ENCODE measurements around the gene TCOF1. TPM values are rescaled to one million over a fixed set of nuclear protein-coding genes. Genes with fewer than 3 reads are reported as not detected.
A peak's percentile ranks its signal among the peaks of the same experiment; 100 is the strongest.

The TCOF1 gene
- total RNA-seq, 2 experiments from 2014 or later = 138 to 140 TPM

GRCh38 chr5:150384701-150385100 lies 27.2 kb downstream of the TCOF1 start:
- no peak for DNase-seq
- Mint-ChIP-seq H3K27ac (no peak overlapping the region), H3K36me3 (peaks cover 4% of the 10 kb centered on the region), H3K4me1 (no peaks in the 10 kb centered on the region), H3K4me3 (no peak overlapping the region), H3K9me3 (no peaks in the 10 kb centered on the region), H3K27me3 (no peaks in the 10 kb centered on the region)

DNA sequence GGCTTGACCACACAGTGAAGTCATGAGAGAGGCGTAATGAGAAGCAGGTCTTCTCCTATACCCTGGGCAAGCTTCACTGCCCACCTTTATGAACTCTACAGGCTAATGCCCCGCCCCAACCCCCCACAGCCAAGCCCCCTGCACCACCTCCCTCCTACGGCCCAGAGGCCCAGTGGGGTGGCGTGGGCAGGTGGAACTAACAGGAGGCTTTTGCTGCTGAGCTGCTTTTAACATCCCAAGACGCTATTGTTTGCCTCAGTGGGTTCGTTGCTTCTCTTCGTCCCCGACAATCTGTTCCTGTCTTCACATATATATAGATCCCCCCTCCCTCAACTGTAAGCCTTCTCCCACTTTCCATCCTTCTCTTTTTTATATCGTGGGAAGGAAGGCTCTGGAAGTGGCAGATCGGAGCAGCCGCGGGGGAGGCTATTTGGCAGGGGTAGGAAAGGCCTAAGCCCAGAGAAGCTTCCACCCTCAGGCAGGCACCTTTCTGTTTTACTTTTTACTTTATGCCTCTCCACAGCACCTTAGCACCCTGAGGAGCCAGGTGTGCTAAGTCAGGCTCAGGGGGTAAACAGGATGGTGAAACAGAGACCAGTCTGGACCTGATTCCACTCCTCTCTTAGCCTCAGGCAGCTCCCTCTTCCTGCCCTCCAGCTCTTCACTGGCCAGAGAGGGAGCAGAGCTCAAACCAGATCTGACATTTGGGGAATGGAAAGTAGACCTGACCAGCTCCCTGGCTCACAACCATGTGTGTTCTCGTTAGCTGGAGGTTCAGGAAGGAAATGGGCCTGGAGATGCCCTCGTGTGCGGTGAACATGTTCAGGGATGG lies 28.7 kb downstream of the TCOF1 start:
- peak overlapping the region; percentile 45 for H3K27ac Mint-ChIP-seq
- peaks cover 3% of the 10 kb centered on the region for H3K36me3 Mint-ChIP-seq
- no peak for DNase-seq
- no peak overlapping the region for H3K4me3 Mint-ChIP-seq
- H3K4me1 Mint-ChIP-seq = no peaks in the 10 kb centered on the region
- H3K9me3 Mint-ChIP-seq = no peaks in the 10 kb centered on the region
- H3K27me3 Mint-ChIP-seq = no peaks in the 10 kb centered on the region

DNA sequence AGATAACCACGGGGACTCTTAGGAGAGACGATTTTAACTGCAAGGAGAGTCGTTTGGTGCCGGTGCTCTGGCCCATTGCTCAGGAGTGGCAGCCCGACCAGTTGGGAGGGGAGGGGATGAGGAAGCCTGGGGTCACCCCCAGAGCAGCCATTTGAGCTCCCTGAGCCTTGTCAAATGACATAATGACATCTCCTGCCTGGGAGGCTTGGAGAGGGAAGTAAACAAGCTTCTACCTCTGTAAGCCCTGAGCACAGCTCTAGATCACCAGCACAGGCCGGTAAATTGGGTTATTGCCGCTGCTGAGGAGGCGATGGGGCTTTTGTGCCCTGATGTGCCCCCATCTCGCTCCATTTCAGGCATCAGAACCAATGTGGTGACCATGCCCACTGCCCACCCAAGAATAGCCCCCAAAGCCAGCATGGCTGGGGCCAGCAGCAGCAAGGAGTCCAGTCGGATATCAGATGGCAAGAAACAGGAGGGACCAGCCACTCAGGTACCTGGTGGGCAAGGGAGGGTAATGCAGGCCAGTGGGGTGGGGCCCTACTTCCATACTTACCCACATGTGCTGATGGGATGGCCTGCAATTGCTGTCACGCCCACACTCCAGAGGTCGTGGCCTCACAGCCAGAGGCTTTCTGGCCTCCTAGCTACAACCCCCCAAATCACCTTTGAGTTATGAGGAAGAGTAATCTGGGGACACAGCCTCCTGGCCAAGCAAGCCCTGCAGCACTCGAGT lies 32.2 kb downstream of the TCOF1 start:
- Mint-ChIP-seq H3K36me3 (peaks cover 5% of the 10 kb centered on the region), H3K27me3 (no peaks in the 10 kb centered on the region)

DNA sequence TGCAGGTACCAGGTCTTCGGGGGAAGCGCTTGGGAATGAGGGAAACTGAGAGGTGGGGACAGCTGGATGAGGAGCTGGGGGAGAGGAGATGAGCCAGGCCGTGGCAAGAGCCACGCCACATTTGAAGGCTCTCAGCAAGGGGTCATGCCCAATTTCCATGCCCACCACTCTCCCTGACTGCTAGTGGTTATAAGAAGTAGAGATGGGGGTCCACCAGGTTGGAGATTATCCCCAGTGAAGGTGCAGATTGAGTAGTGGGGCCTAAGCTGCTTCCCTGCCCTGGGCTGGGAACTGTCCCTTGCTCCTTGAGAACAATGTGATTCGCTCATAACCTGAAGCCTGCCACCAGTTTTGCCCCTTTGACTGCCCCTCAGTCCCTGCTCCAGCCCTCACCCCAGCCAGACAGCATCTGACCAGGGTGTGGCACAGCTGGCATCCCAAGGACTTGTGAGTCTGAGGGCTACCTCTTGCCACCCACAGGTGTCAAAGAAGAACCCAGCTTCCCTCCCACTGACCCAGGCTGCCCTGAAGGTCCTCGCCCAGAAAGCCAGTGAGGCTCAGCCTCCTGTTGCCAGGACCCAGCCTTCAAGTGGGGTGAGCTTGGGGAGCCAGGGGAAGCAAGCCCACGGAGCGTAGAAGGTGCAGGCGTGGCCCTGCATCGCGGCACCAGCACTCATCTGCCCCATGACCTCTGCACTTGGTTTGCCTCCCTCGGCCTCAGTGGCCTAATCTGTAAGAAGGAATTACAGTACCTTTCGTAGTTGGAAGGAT lies 33.8 kb downstream of the TCOF1 start:
- no peak overlapping the region for H3K27ac Mint-ChIP-seq
- H3K27me3 Mint-ChIP-seq = no peaks in the 10 kb centered on the region
- H3K4me3 Mint-ChIP-seq = no peak overlapping the region
- H3K36me3 Mint-ChIP-seq = peaks cover 11% of the 10 kb centered on the region
- H3K4me1 Mint-ChIP-seq = no peaks in the 10 kb centered on the region
- H3K9me3 Mint-ChIP-seq = no peaks in the 10 kb centered on the region
- DNase-seq = no peak

More for the DNA sequence above, 32.2 kb downstream of the TCOF1 start:
- Mint-ChIP-seq H3K4me1 (no peaks in the 10 kb centered on the region), H3K27ac (no peak overlapping the region), H3K9me3 (no peaks in the 10 kb centered on the region), H3K4me3 (no peak overlapping the region)
- no peak for DNase-seq

DNA sequence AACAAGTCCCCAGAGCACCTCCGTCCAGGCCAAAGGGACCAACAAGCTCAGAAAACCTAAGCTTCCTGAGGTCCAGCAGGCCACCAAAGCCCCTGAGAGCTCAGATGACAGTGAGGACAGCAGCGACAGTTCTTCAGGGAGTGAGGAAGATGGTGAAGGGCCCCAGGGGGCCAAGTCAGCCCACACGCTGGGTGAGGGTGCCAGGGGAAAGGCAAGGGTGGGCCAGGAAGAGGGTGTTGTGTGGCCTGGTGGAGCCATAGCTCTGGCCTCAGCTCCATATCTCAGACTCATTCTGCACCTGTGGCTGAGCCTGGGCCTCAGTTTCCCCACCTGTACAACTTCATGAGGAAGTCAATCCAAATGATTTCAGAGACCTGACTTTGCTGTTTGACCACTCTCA lies 34.5 kb downstream of the TCOF1 start:
- Mint-ChIP-seq H3K9me3 (no peaks in the 10 kb centered on the region), H3K4me1 (no peaks in the 10 kb centered on the region), H3K4me3 (no peak overlapping the region), H3K27ac (peak overlapping the region; percentile 54), H3K36me3 (peaks cover 15% of the 10 kb centered on the region), H3K27me3 (no peaks in the 10 kb centered on the region)
- no peak for DNase-seq

DNA sequence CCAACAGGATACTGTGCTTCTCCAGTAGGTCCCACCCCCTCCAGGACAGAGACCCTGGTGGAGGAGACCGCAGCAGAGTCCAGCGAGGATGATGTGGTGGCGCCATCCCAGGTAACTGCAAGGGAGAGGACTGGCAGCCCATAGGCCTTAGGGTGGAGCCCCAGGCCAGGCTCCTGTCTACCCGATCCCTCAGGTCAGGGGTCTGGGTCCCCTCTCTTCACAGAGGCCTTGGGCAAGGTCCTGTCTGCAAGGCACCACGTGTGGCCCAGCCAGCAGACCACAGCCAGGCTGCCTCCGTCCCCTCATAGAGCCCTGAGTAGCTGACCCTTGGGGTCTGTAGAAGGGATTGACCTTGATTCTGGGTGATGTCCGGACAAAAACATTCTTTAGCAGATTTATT lies 35.2 kb downstream of the TCOF1 start:
- Mint-ChIP-seq H3K9me3 (no peaks in the 10 kb centered on the region), H3K4me3 (no peak overlapping the region), H3K4me1 (no peaks in the 10 kb centered on the region), H3K27ac (no peak overlapping the region), H3K27me3 (no peaks in the 10 kb centered on the region), H3K36me3 (peaks cover 18% of the 10 kb centered on the region)
- DNase-seq = no peak

DNA sequence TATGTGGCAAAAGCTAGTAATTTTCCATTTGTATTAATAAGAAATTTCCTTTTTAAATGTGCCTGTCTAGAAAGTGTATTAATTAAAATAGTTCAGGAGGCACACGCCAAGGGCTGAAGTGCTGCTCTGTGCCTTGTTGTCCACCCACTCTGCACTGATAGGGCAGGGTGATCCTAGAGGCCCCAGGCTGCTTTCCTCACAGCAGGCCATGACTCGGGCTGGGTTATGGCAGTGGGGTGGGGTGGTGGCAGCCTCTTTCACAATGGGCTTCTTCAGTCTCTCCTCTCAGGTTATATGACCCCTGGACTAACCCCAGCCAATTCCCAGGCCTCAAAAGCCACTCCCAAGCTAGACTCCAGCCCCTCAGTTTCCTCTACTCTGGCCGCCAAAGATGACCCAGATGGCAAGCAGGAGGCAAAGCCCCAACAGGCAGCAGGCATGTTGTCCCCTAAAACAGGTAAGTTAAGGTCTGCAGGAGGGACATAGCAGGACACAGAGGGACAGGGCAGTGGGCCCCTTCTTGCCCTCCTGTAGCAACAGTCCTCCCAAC lies 35.7 kb downstream of the TCOF1 start:
- Mint-ChIP-seq H3K4me1 (no peaks in the 10 kb centered on the region), H3K27me3 (no peaks in the 10 kb centered on the region), H3K36me3 (peaks cover 18% of the 10 kb centered on the region)

DNA sequence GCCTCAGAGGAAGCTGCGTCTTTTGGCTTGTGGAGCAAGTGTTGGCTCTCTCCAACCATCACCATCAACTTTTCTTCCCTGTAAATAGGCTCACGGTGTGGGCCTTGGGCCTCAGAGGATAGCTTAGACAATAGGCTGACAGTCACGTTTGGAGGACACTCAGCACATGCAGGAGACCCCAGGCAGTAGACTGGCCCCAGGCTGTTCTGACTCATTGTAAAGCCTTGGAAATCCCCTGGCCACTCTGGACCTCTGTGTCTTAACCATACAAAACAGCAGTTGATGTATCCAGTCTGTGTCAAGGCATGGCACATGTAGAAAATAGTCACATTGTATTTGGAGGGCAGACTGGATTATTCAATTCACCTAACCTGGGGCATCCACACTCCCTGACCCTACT lies 36.6 kb downstream of the TCOF1 start:
- Mint-ChIP-seq H3K9me3 (no peaks in the 10 kb centered on the region), H3K27ac (peak overlapping the region; percentile 21), H3K27me3 (no peaks in the 10 kb centered on the region), H3K4me3 (no peak overlapping the region), H3K4me1 (peaks cover 4% of the 10 kb centered on the region), H3K36me3 (peaks cover 24% of the 10 kb centered on the region)
- DNase-seq = no peak

More for the DNA sequence above, 35.7 kb downstream of the TCOF1 start:
- H3K9me3 Mint-ChIP-seq = no peaks in the 10 kb centered on the region
- no peak for DNase-seq
- H3K27ac Mint-ChIP-seq = no peak overlapping the region
- H3K4me3 Mint-ChIP-seq = no peak overlapping the region

DNA sequence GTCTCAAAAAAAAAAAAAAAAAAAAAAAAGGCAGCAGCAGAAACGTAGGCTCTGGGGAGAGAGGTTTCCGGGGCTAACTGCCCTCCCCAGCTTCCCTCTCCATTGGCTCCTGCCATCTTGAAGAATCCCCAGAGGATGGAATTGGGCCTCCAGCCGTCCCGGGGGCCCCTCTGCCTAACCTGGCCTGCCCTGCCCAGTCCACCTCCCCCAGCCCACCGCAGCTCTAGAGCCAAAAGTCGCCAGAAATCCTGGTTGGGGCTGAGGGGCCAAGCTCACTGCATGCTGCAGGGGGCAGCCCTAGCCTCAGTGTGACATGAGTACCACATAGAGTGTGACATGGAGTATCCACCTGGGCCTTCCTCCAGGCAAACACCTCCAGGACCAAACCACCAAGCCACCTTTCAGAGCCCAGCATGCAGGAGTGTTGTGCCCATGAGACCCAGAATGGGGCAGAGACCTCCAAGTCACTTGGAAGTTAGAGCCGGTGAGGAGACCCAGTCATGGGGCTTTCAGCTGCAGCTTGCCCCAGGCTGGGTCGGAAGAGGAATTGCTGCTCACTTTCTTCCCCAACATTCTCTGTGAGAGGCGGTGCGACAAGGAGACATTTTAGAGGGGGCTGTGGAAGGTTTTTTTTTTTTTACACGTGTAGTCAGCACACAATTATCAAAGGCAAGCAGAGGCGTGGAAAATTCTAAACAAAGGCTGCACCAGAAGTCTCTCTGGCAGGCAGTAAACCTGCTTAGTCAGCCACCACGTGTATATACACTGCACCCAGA lies 37.6 kb downstream of the TCOF1 start:
- Mint-ChIP-seq H3K27ac (no peak overlapping the region), H3K36me3 (peaks cover 28% of the 10 kb centered on the region)

GRCh38 chr5:150395688-150395975 lies 38.1 kb downstream of the TCOF1 start:
- Mint-ChIP-seq H3K4me3 (no peak overlapping the region), H3K9me3 (no peaks in the 10 kb centered on the region), H3K36me3 (peaks cover 33% of the 10 kb centered on the region), H3K4me1 (peaks cover 5% of the 10 kb centered on the region), H3K27me3 (no peaks in the 10 kb centered on the region), H3K27ac (no peak overlapping the region)
- no peak for DNase-seq

More for the DNA sequence above, 37.6 kb downstream of the TCOF1 start:
- Mint-ChIP-seq H3K9me3 (no peaks in the 10 kb centered on the region), H3K4me1 (peaks cover 5% of the 10 kb centered on the region), H3K4me3 (no peak overlapping the region), H3K27me3 (no peaks in the 10 kb centered on the region)
- no peak for DNase-seq

DNA sequence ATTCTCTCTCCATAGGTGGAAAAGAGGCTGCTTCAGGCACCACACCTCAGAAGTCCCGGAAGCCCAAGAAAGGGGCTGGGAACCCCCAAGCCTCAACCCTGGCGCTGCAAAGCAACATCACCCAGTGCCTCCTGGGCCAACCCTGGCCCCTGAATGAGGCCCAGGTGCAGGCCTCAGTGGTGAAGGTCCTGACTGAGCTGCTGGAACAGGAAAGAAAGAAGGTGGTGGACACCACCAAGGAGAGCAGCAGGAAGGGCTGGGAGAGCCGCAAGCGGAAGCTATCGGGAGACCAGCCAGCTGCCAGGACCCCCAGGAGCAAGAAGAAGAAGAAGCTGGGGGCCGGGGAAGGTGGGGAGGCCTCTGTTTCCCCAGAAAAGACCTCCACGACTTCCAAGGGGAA lies 38.8 kb downstream of the TCOF1 start:
- DNase-seq = no peak
- H3K9me3 Mint-ChIP-seq = no peaks in the 10 kb centered on the region
- H3K36me3 Mint-ChIP-seq = peaks cover 37% of the 10 kb centered on the region
- H3K4me1 Mint-ChIP-seq = peaks cover 5% of the 10 kb centered on the region
- peak overlapping the region; percentile 75 for H3K27ac Mint-ChIP-seq
- no peak overlapping the region for H3K4me3 Mint-ChIP-seq
- H3K27me3 Mint-ChIP-seq = no peaks in the 10 kb centered on the region

DNA sequence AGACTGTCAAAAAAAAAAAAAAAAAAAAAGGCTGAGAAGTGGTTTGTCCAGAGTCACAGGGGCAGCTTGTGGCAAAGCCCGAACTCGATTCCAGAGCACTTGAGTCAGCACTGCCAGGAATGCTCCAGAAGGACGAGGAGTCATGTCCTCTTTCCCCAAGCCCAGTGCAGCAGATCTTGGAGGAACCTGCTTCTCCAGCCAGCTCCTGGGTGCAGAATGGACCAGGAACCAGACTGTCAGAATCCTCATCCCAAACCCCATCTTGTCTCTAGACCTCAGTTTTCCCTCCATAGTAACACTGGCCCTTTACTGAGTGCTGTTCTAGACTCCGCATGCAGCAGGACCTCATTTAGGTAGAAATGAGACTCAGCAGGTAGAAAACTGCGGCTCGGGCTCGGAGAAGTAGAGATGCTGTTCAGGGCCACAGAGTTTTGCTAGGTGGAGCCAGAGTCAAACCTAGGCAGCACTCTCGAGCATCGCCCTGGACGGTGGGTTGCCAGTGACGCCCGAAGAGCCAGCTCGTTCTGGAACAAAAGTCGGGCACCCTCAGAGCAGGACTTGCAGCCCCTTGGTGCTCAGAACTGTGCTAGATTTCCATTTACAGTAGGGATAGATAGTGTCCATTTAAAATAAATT lies 39.8 kb downstream of the TCOF1 start:
- no peak overlapping the region for H3K27ac Mint-ChIP-seq

GRCh38 chr5:150397782-150398721 lies 40.6 kb downstream of the TCOF1 start:
- peaks cover 44% of the 10 kb centered on the region for H3K36me3 Mint-ChIP-seq
- H3K27ac Mint-ChIP-seq = peak overlapping the region; percentile 75
- no peaks in the 10 kb centered on the region for H3K27me3 Mint-ChIP-seq
- no peak for DNase-seq
- no peaks in the 10 kb centered on the region for H3K9me3 Mint-ChIP-seq
- H3K4me1 Mint-ChIP-seq = peaks cover 8% of the 10 kb centered on the region
- H3K4me3 Mint-ChIP-seq = no peak overlapping the region

More for the DNA sequence above, 39.8 kb downstream of the TCOF1 start:
- no peak overlapping the region for H3K4me3 Mint-ChIP-seq
- peaks cover 41% of the 10 kb centered on the region for H3K36me3 Mint-ChIP-seq
- H3K4me1 Mint-ChIP-seq = peaks cover 8% of the 10 kb centered on the region
- no peaks in the 10 kb centered on the region for H3K27me3 Mint-ChIP-seq
- no peak for DNase-seq
- H3K9me3 Mint-ChIP-seq = no peaks in the 10 kb centered on the region
